GM12865 (cell line): Measurements from ENCODE around the gene FOXP1.

Source experiments
- DNase-seq: peaks from one replicate; pipeline ENCODE4 v3.0.0; 2010; ENCODE audit warnings: low read depth
- H3K4me3 ChIP-seq: 2 replicates; pipeline ENCODE4 v1.5.1; 2011; ENCODE audit warnings: mild to moderate bottlenecking, low read depth, low read length, control low read depth
- TF ChIP-seq, protein P1 (sequence below): IDR thresholded peaks from 2 replicates; pipeline ENCODE4 v1.5.1; 2011; ENCODE audit warnings: low read length, control low read depth, low read depth, inconsistent platforms; ENCODE audit not compliant: insufficient read depth; ENCODE audit errors: missing control alignments

The FOXP1 gene

DNA sequence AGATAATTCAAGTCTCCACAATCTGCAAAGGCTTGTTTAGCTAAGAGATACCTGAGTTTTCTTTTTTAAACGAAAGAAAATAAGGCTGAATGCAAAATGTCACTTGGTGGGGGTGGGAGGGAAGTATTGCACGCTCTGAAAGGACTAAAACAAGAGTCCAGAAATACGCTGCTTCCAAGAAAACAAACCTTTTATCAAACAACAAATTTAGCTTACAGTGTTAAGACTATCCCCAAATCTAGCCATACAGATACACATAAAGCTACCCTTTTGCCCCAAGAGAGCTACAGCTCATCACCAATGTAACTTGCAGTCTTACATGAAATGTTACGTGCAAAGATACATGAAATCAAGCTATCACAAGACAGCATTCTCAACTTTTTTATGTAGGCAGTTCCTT is 522.5 kb downstream of the FOXP1 start:
- DNase-seq, result no peak
- H3K4me3 ChIP-seq, result no peak overlapping the region
- TF ChIP-seq, protein P1, sequence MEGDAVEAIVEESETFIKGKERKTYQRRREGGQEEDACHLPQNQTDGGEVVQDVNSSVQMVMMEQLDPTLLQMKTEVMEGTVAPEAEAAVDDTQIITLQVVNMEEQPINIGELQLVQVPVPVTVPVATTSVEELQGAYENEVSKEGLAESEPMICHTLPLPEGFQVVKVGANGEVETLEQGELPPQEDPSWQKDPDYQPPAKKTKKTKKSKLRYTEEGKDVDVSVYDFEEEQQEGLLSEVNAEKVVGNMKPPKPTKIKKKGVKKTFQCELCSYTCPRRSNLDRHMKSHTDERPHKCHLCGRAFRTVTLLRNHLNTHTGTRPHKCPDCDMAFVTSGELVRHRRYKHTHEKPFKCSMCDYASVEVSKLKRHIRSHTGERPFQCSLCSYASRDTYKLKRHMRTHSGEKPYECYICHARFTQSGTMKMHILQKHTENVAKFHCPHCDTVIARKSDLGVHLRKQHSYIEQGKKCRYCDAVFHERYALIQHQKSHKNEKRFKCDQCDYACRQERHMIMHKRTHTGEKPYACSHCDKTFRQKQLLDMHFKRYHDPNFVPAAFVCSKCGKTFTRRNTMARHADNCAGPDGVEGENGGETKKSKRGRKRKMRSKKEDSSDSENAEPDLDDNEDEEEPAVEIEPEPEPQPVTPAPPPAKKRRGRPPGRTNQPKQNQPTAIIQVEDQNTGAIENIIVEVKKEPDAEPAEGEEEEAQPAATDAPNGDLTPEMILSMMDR, result no peak

GRCh38 chr3:71060536-71060935 is 523.0 kb downstream of the FOXP1 start:
- DNase-seq, result no peak
- TF ChIP-seq, protein P1, result no peak
- H3K4me3 ChIP-seq, result no peak overlapping the region

- TF ChIP-seq, protein P1, result no peak
- DNase-seq, result no peak
- H3K4me3 ChIP-seq, result no peak overlapping the region
These were observed 526.0 kb downstream of the FOXP1 start for GRCh38 chr3:71057526-71057894.

DNA sequence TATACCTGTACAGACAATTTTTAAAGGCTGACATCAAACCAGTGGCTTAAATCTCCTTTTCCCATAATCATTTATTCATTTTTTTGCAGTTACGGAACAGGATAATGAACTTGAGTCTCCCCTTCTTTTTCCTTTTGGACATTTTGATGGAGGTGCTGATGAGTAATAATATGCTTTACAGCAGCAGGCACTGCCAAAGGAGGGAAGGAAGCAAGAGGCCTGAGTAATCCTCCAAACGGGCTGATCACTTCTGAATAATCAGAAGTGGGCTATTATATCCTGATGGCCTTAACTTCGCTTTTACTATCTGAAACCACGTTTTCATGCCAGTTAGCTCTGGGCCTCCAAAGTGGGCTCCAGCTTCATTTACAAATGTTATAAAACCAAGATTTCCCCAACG is 527.2 kb downstream of the FOXP1 start:
- no peak for DNase-seq
- no peak overlapping the region for H3K4me3 ChIP-seq
- TF ChIP-seq, protein P1, result no peak

- no peak for DNase-seq
- H3K4me3 ChIP-seq, result no peak overlapping the region
- TF ChIP-seq, protein P1, result no peak
These were observed 528.1 kb downstream of the FOXP1 start for GRCh38 chr3:71055257-71056001.

- no peak overlapping the region for H3K4me3 ChIP-seq
- DNase-seq, result no peak
- TF ChIP-seq, protein P1, result no peak
These were observed 529.2 kb downstream of the FOXP1 start for GRCh38 chr3:71054312-71054711.

GRCh38 chr3:71053495-71053894 is 530.0 kb downstream of the FOXP1 start:
- TF ChIP-seq, protein P1, result no peak
- no peak overlapping the region for H3K4me3 ChIP-seq
- no peak for DNase-seq
